ENCODE data around the gene DPY19L3.

Gene DPY19L3

DNA sequence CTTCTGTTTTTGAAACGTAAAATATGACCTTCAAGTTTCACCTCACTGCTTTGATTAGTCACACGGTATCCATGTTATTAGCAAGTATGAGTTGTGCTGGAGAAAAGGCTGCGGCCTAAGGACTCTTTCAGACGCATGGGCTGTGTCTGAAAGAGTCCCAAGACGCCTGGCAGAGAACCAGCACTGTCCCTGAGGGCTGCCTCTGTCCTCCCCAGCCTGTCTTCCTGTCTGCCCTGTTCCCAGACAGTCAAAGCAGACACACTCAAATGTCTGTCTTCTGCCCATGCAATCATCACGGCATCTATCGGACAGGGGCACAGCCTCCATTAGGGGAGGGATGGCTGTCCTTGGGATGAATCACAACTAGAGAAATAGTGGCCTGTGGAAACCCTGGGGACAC, 65.5 kb downstream of the DPY19L3 start:
- no peak for DNase-seq
- no peaks in the 10 kb centered on the region for H3K9me3 ChIP-seq
- intact Hi-C loops (cut with DNase I; ENCODE audit: low total_unique reads): no loop called here

DNA sequence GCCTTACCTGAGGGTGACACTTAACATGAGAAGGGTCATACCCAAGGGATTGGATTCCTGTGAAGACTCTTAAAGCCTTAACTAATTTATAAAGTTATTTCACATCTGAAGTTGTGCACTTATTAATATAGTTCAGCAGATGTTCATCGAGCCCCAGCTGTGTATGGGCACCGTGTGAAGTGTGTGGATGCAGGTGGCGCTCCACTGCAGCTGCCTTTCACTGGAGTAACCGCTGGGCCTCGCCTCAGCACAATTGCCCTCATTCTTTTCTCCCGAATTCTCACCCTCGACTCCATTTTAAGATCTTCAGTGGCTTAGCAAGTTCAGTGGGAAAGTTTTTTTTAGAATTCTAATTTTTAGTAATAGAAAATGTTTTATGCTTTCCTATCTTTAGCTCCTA, 66.2 kb downstream of the DPY19L3 start:
- intact Hi-C loops (cut with DNase I; ENCODE audit: low total_unique reads): no loop called here
- no peak overlapping the region for H3K4me3 ChIP-seq
- peaks cover 8 to 27% (median 22%) of the 10 kb centered on the region in 3 donors for H3K36me3 ChIP-seq
- H3K27me3 ChIP-seq: no peaks in the 10 kb centered on the region
- TF ChIP-seq, protein P1, sequence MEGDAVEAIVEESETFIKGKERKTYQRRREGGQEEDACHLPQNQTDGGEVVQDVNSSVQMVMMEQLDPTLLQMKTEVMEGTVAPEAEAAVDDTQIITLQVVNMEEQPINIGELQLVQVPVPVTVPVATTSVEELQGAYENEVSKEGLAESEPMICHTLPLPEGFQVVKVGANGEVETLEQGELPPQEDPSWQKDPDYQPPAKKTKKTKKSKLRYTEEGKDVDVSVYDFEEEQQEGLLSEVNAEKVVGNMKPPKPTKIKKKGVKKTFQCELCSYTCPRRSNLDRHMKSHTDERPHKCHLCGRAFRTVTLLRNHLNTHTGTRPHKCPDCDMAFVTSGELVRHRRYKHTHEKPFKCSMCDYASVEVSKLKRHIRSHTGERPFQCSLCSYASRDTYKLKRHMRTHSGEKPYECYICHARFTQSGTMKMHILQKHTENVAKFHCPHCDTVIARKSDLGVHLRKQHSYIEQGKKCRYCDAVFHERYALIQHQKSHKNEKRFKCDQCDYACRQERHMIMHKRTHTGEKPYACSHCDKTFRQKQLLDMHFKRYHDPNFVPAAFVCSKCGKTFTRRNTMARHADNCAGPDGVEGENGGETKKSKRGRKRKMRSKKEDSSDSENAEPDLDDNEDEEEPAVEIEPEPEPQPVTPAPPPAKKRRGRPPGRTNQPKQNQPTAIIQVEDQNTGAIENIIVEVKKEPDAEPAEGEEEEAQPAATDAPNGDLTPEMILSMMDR (IDR thresholded peaks at IDR 0.05): no peak
- H3K27ac ChIP-seq: no peak overlapping the region
- H3K4me1 ChIP-seq: no peaks in the 10 kb centered on the region
- no peak for DNase-seq
- H3K9me3 ChIP-seq: no peaks in the 10 kb centered on the region

More for the DNA sequence above, 65.5 kb downstream of the DPY19L3 start:
- peaks cover 9 to 32% (median 22%) of the 10 kb centered on the region in 3 donors for H3K36me3 ChIP-seq
- H3K27ac ChIP-seq: no peak overlapping the region
- no peak overlapping the region for H3K4me3 ChIP-seq
- H3K4me1 ChIP-seq: no peaks in the 10 kb centered on the region
- no peaks in the 10 kb centered on the region for H3K27me3 ChIP-seq
- TF ChIP-seq, protein P1 (IDR thresholded peaks at IDR 0.05): no peak

DNA sequence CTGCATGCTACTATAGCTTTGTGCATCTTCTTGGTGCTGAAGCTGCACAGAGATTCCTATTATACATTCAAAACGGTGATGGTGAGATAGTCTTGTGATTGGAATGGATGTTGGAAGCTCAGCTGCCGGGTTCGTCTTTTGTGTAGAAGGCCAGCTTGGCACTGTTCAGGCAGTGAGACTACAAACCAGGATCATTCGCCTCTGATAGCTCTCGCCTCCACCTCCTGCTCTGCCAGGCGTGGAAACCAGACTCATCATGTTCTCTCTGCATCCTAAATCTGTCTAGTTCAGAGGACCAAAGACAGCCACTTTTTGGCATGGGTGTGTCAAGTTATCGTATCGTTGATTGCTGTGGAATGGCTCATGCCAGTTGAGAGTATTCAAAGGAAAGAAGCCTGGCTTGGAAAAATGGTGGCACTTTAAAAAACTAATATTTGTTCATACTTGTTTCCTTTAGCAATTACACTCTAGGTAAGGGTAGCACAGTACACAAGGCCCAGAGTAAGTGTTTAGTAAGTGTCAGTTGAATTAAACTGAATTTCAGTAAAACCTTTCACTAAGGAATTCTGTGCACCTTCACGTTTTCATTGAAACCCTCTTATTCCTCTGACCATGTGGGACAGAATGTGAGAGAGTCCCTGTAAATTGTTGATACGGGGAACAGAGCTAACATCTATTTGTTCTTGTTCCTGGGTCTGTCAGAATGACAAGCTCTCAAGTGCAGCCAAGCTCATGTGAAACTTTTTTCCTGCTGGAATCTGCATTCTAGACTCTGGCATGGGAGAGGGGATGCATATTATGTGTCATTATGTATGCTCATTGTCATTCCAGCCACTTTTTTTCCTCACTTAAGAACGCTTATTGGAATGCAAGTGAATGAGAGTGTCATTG, 69.8 kb downstream of the DPY19L3 start:
- no peak overlapping the region for H3K27ac ChIP-seq
- H3K4me3 ChIP-seq: no peak overlapping the region
- no peaks in the 10 kb centered on the region for H3K4me1 ChIP-seq
- intact Hi-C loops (cut with DNase I; ENCODE audit: low total_unique reads): no loop called here
- no peaks in the 10 kb centered on the region for H3K27me3 ChIP-seq
- peaks cover 28 to 42% (median 29%) of the 10 kb centered on the region in 3 donors for H3K36me3 ChIP-seq
- TF ChIP-seq, protein P1 (IDR thresholded peaks at IDR 0.05): no peak
- no peaks in the 10 kb centered on the region for H3K9me3 ChIP-seq
- no peak for DNase-seq

DNA sequence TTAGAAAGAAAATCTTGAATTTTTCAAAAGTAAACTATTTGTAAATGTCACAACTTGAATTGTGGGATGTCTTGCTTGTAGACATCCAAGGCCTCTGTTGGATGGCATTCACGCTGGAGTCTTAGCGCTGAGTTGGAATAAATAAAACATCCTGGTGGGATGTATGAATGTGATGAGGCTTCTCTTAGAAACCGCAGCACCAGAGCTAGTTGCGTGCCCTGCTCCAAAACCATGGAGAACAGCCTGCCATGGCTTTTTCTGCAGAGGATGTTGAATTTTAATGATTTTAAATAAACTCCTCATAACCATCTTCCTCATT, 70.4 kb downstream of the DPY19L3 start:
- Histone ChIP-seq H3K9me3 (no peaks in the 10 kb centered on the region), H3K4me3 (no peak overlapping the region), H3K36me3 (peaks cover 34 to 48% (median 35%) of the 10 kb centered on the region in 3 donors), H3K27ac (no peak overlapping the region), H3K27me3 (no peaks in the 10 kb centered on the region), H3K4me1 (no peaks in the 10 kb centered on the region)
- intact Hi-C loops (cut with DNase I; ENCODE audit: low total_unique reads): no loop called here
- DNase-seq: no peak
- TF ChIP-seq, protein P1 (IDR thresholded peaks at IDR 0.05): no peak

DNA sequence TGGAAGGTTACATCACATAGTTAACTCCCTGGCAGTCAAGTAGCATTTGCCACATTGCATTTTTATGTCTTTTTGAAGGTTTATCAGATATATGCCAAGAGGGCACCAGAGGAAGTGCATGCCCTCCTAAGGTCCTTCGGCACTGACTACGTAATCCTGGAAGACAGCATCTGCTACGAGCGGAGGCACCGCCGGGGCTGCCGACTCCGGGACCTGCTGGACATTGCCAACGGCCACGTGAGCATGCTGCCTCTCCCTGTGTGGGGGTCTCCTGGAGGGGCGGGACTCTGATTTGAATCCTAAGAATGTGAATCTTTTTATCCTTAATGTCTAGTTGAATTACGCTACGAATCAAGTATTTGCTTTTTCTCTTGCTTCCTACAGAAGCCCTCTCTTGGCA, 74.8 kb downstream of the DPY19L3 start:
- no peak overlapping the region for H3K4me3 ChIP-seq
- H3K4me1 ChIP-seq: no peaks in the 10 kb centered on the region
- H3K9me3 ChIP-seq: no peaks in the 10 kb centered on the region
- intact Hi-C loops (cut with DNase I; ENCODE audit: low total_unique reads): no loop called here
- H3K36me3 ChIP-seq: peaks cover 65 to 80% (median 75%) of the 10 kb centered on the region in 3 donors
- no peak overlapping the region for H3K27ac ChIP-seq
- no peak for DNase-seq
- no peaks in the 10 kb centered on the region for H3K27me3 ChIP-seq
- TF ChIP-seq, protein P1 (IDR thresholded peaks at IDR 0.05): no peak

All from tibial artery (tissue), 4 donors.